Astrocyte (in vitro differentiated cells and primary cell): ENCODE results near the gene PPP1R13B. TPM values are rescaled to one million over a fixed set of nuclear protein-coding genes. Genes with fewer than 3 reads are reported as not detected.

Source experiments
- DNase-seq: peaks from one replicate; pipeline ENCODE4 v3.0.0-alpha.2; 2010; ENCODE audit warnings: low read depth
- FAIRE-seq: peaks from 2 replicates; lab custom pipeline; 2011; peaks lifted over from hg19 to GRCh38; lab: Jason Lieb, UNC
- H2AFZ ChIP-seq: 2 replicates; pipeline ENCODE4 v1.6.0; 2012; ENCODE audit warnings: low read depth, low read length, inconsistent platforms
- H3K27ac ChIP-seq: 2 replicates; pipeline ENCODE4 v1.5.1; 2011; ENCODE audit warnings: low read depth, low read length, inconsistent platforms
- H3K27me3 ChIP-seq: 2 replicates; pipeline ENCODE4 v1.6.0; 2011; ENCODE audit warnings: low read length, inconsistent platforms; ENCODE audit not compliant: insufficient read depth
- H3K36me3 ChIP-seq: 2 replicates; pipeline ENCODE4 v1.5.1; 2011; ENCODE audit warnings: low read length, inconsistent platforms; ENCODE audit not compliant: insufficient read depth
- H3K4me1 ChIP-seq: 2 replicates; pipeline ENCODE4 v1.5.1; 2011; ENCODE audit warnings: low read length, inconsistent platforms; ENCODE audit not compliant: insufficient read depth
- H3K4me2 ChIP-seq: 2 replicates; pipeline ENCODE4 v1.6.0; 2012; ENCODE audit warnings: low read length, inconsistent platforms
- H3K4me3 ChIP-seq: 2 replicates; pipeline ENCODE4 v1.5.1; 2011; ENCODE audit warnings: low read depth, mild to moderate bottlenecking, low read length, inconsistent platforms; ENCODE audit not compliant: insufficient read depth
- H3K79me2 ChIP-seq: 2 replicates; pipeline ENCODE4 v1.6.0; 2012; ENCODE audit warnings: mild to moderate bottlenecking, low read length, inconsistent platforms; ENCODE audit not compliant: insufficient read depth
- H3K9ac ChIP-seq: 2 replicates; pipeline ENCODE4 v1.6.0; 2012; ENCODE audit warnings: mild to moderate bottlenecking, low read length, inconsistent platforms
- H3K9me3 ChIP-seq: 2 replicates; pipeline ENCODE4 v1.5.1; 2012; ENCODE audit warnings: low read depth, mild to moderate bottlenecking, low read length, inconsistent platforms; ENCODE audit not compliant: insufficient read depth
- H4K20me1 ChIP-seq: 2 replicates; pipeline ENCODE4 v1.6.0; 2012; ENCODE audit warnings: low read length, inconsistent platforms; ENCODE audit not compliant: insufficient read depth
- H3K27ac Mint-ChIP-seq: one replicate; pipeline ENCODE4 v1.8.0; 2021; ENCODE audit warnings: mild to moderate bottlenecking, mixed read lengths; ENCODE audit not compliant: unreplicated experiment
- H3K27me3 Mint-ChIP-seq: one replicate; pipeline ENCODE4 v1.8.0; 2021; ENCODE audit warnings: low read depth, mixed read lengths; ENCODE audit not compliant: unreplicated experiment
- H3K36me3 Mint-ChIP-seq: one replicate; pipeline ENCODE4 v1.8.0; 2021; ENCODE audit warnings: low read depth, mixed read lengths; ENCODE audit not compliant: unreplicated experiment
- H3K4me1 Mint-ChIP-seq: one replicate; pipeline ENCODE4 v1.8.0; 2021; ENCODE audit warnings: low read depth, mixed read lengths; ENCODE audit not compliant: unreplicated experiment
- H3K4me3 Mint-ChIP-seq: one replicate; pipeline ENCODE4 v1.8.0; 2021; ENCODE audit warnings: mild to moderate bottlenecking, moderate library complexity, mixed read lengths; ENCODE audit not compliant: unreplicated experiment
- H3K9me3 Mint-ChIP-seq: one replicate; pipeline ENCODE4 v1.8.0; 2021; ENCODE audit warnings: mild to moderate bottlenecking, mixed read lengths; ENCODE audit not compliant: unreplicated experiment
- EZH2 ChIP-seq: IDR thresholded peaks from 2 replicates; pipeline ENCODE4 v1.6.1; 2012; ENCODE audit warnings: mild to moderate bottlenecking, low read length, inconsistent platforms; ENCODE audit not compliant: insufficient read depth
- total RNA-seq: library from RNA; stranded (reverse); gene quantifications from 2 replicates; pipeline ENCODE4 v1.2.1, GENCODE V29; 2021
- TF ChIP-seq, protein P1 (sequence below): IDR thresholded peaks from 2 replicates; pipeline ENCODE4 v1.5.1; 2011; ENCODE audit warnings: low read depth, mild to moderate bottlenecking, inconsistent platforms, low read length, moderate library complexity; ENCODE audit not compliant: insufficient read depth

The PPP1R13B gene
- total RNA-seq, 1 donor from 2014 or later: 7.0 TPM

DNA sequence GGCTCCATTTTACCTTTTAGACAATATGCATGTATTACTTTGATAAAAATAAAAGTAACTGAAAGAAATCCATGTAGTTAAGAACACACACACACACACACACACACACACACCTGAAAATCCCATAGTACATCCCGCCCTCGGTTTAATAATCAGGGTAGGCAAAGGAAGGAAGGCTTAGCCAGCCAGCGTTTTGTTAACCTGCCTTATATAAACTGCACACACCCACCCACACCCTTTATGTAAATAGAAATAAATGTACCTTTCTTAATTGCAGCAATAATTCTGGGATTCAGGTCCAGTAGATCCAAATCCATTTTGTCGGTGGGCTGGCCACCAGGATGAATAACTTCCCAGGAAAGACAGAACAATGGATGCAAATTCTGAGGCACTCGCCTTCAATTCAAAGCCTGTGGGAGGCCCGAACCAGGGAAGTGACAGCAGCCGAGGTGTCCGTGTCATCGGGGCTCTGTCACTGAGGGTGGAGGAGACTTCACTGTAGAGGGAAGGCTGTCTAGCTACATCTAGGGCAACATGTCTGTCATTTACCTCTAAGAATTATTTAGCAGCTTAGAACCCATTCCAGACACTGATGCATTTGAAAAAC, 136.5 kb downstream of the PPP1R13B start:
- H3K4me1 ChIP-seq: peaks cover 14% of the 10 kb centered on the region
- H3K27me3 ChIP-seq: no peaks in the 10 kb centered on the region
- Mint-ChIP-seq H3K27me3 (no peaks in the 10 kb centered on the region), H3K36me3 (peaks cover 2% of the 10 kb centered on the region), H3K27ac (peak overlapping the region; percentile 53), H3K4me1 (peaks cover 12% of the 10 kb centered on the region), H3K4me3 (no peak overlapping the region), H3K9me3 (no peaks in the 10 kb centered on the region)
- H4K20me1 ChIP-seq: peaks cover 46% of the 10 kb centered on the region
- no peak overlapping the region for H3K27ac ChIP-seq
- no peak overlapping the region for H3K9ac ChIP-seq
- TF ChIP-seq EZH2: no peak
- TF ChIP-seq, protein P1, sequence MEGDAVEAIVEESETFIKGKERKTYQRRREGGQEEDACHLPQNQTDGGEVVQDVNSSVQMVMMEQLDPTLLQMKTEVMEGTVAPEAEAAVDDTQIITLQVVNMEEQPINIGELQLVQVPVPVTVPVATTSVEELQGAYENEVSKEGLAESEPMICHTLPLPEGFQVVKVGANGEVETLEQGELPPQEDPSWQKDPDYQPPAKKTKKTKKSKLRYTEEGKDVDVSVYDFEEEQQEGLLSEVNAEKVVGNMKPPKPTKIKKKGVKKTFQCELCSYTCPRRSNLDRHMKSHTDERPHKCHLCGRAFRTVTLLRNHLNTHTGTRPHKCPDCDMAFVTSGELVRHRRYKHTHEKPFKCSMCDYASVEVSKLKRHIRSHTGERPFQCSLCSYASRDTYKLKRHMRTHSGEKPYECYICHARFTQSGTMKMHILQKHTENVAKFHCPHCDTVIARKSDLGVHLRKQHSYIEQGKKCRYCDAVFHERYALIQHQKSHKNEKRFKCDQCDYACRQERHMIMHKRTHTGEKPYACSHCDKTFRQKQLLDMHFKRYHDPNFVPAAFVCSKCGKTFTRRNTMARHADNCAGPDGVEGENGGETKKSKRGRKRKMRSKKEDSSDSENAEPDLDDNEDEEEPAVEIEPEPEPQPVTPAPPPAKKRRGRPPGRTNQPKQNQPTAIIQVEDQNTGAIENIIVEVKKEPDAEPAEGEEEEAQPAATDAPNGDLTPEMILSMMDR: no peak
- H3K36me3 ChIP-seq: no peaks in the 10 kb centered on the region
- H3K4me3 ChIP-seq: no peak overlapping the region
- no peak overlapping the region for H2AFZ ChIP-seq
- H3K9me3 ChIP-seq: no peaks in the 10 kb centered on the region
- H3K4me2 ChIP-seq: no peak overlapping the region
- H3K79me2 ChIP-seq: peaks cover 29% of the 10 kb centered on the region
- FAIRE-seq (no peak), DNase-seq (no peak)

DNA sequence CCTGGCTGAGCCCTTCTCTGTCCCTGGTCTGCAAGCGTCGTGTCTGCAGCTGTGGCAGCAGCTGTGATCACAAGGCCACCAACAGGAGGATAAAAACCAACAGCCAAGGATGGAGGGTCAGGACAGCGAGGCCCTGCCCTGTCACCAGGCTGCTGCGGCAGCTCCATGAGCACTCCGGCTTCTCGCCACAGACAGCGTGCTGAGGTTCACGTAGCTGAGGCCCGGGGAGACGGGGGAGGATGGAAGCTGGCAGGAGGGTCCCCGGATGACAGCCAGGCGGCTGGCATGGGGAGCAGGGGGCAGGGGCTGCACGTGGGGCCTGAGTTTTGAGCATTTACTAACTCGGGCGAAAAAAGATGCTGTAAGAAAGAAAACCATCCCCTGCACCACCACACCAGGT, 137.6 kb downstream of the PPP1R13B start:
- H3K4me3 Mint-ChIP-seq: no peak overlapping the region
- no peak for FAIRE-seq
- H3K9me3 Mint-ChIP-seq: no peaks in the 10 kb centered on the region

GRCh38 chr14:103708750-103709187, 138.6 kb downstream of the PPP1R13B start:
- DNase-seq (no peak), FAIRE-seq (no peak)
- H3K4me2 ChIP-seq: no peak overlapping the region
- peaks cover 56% of the 10 kb centered on the region for H4K20me1 ChIP-seq
- H3K27ac ChIP-seq: no peak overlapping the region
- Mint-ChIP-seq H3K27ac (peak overlapping the region; percentile 59), H3K36me3 (peaks cover 2% of the 10 kb centered on the region), H3K27me3 (no peaks in the 10 kb centered on the region), H3K4me3 (no peak overlapping the region), H3K9me3 (no peaks in the 10 kb centered on the region), H3K4me1 (peaks cover 8% of the 10 kb centered on the region)
- H3K9ac ChIP-seq: no peak overlapping the region
- no peak overlapping the region for H2AFZ ChIP-seq
- H3K4me3 ChIP-seq: no peak overlapping the region
- H3K27me3 ChIP-seq: no peaks in the 10 kb centered on the region
- H3K36me3 ChIP-seq: peaks cover 5% of the 10 kb centered on the region
- H3K9me3 ChIP-seq: no peaks in the 10 kb centered on the region
- H3K79me2 ChIP-seq: peaks cover 16% of the 10 kb centered on the region
- no peak for TF ChIP-seq EZH2
- TF ChIP-seq, protein P1: no peak
- peaks cover 10% of the 10 kb centered on the region for H3K4me1 ChIP-seq

More for the DNA sequence above, 137.6 kb downstream of the PPP1R13B start:
- Histone ChIP-seq H3K4me1 (peaks cover 14% of the 10 kb centered on the region), H4K20me1 (peaks cover 56% of the 10 kb centered on the region), H3K9ac (no peak overlapping the region), H3K27ac (no peak overlapping the region), H3K9me3 (no peaks in the 10 kb centered on the region), H3K79me2 (peaks cover 26% of the 10 kb centered on the region), H3K27me3 (no peaks in the 10 kb centered on the region), H2AFZ (no peak overlapping the region), H3K4me2 (no peak overlapping the region), H3K36me3 (peaks cover under 1% of the 10 kb centered on the region), H3K4me3 (no peak overlapping the region)
- Mint-ChIP-seq H3K36me3 (peaks cover 2% of the 10 kb centered on the region), H3K4me1 (peaks cover 12% of the 10 kb centered on the region), H3K27ac (peak overlapping the region; percentile 53), H3K27me3 (no peaks in the 10 kb centered on the region)
- DNase-seq: no peak
- TF ChIP-seq, protein P1: no peak
- TF ChIP-seq EZH2: no peak
